Stimulated activated CD8-positive, alpha-beta memory T cell treated with anti-CD3 and anti-CD28 coated beads, Interleukin-7, amount 100 ng/mL, for 4 hours (primary cell): ENCODE results near the gene MYBPC2.
A peak's percentile ranks its signal among the peaks of the same experiment; 100 is the strongest.

Source experiments
- DNase-seq, 2 donors: peaks; one replicate each; pipeline ENCODE4 v3.0.0-alpha.2; 2020; ENCODE audit warnings: low read depth in 2 of 2

Gene MYBPC2

DNA sequence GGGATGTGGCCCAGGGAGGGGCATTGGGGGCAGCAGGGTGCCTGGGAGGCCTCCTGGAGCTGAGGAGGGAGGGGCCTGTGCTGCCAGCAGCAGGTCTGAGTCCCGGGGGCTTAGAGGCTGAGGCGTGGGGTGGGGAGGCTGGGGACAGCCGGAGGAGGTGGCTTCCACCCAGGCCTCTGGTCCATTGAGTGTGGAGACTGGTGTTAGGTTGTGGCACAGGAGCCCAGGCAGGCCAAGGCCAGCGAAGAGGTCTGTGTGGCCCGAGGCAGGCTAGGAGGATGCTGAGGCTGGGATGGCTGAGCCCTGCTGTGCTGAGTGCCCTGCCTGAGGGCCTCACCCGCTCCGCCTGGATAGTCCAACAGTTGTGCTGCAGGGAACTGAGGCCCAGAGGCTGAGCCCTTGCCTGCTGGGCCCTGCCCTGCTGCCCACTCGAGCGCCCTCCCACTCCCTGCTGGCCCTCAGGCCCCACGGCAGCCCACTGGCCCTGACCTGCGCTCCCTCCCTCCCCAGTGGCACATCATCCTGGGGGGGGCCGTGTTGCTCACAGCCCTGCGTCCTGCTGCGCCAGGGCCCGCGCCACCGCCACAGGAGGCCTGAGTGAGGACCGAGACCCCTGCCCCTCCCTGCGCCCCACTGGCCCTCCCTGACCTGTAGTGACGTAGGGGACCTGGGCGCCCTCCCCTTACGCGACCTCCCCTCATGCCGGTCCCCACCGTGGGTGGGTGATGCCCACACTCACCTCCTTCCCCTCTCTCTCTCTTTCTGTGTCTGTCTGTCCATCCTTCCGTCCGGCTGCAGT is 48.9 kb downstream of the MYBPC2 start:
- no peak for DNase-seq

GRCh38 chr19:50482271-50482855 is 49.7 kb downstream of the MYBPC2 start:
- DNase-seq, result no peak

DNA sequence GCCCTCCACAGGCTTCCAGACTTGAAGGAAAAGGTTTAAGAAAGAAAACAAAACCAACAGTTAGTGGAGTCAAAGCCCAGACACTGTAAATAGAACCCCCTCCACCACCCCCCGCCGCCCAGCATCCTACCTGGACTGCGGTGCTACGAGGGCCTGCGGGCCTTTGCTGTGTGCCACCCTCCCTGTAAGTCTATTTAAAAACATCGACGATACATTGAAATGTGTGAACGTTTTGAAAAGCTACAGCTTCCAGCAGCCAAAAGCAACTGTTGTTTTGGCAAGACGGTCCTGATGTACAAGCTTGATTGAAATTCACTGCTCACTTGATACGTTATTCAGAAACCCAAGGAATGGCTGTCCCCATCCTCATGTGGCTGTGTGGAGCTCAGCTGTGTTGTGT is 50.2 kb downstream of the MYBPC2 start:
- no peak for DNase-seq

- DNase-seq, result no peak
These were observed 52.7 kb downstream of the MYBPC2 start for GRCh38 chr19:50485284-50485955.

DNA sequence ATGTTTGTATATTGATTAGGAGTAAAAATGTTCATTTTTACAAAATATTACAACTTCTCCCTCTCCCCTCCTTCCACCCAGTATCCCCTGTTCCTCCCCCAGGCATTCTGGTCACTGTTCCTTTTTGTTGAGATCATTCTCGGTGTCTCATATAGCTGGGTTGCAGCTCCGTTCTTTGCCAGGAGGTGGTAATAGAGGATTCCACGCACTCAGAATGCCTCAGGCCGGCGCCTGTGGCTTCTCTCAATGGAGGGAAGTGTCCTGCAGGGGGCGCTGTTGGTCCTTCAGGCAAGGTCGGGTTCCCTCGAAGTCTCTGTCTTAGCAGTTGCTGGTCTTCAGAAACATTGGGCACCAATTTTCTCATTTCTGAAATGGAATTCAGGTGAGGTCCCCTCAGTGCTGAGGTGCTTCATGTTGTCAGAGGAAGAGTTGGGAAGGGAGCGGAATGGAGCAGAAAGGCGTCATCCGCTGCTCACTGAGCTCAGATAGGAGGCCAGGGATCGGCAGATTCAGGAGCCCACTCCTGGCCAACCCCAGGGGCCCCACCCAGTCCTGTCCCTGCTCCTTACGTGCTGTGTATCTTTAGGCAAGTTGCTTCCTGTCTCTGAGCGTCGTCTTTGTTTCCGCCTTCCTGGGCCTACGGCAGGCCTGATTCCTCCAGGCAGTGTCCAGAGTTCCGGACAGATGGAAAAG is 54.3 kb downstream of the MYBPC2 start:
- peak in 1 of 2 donors; percentile 14 for DNase-seq

DNA sequence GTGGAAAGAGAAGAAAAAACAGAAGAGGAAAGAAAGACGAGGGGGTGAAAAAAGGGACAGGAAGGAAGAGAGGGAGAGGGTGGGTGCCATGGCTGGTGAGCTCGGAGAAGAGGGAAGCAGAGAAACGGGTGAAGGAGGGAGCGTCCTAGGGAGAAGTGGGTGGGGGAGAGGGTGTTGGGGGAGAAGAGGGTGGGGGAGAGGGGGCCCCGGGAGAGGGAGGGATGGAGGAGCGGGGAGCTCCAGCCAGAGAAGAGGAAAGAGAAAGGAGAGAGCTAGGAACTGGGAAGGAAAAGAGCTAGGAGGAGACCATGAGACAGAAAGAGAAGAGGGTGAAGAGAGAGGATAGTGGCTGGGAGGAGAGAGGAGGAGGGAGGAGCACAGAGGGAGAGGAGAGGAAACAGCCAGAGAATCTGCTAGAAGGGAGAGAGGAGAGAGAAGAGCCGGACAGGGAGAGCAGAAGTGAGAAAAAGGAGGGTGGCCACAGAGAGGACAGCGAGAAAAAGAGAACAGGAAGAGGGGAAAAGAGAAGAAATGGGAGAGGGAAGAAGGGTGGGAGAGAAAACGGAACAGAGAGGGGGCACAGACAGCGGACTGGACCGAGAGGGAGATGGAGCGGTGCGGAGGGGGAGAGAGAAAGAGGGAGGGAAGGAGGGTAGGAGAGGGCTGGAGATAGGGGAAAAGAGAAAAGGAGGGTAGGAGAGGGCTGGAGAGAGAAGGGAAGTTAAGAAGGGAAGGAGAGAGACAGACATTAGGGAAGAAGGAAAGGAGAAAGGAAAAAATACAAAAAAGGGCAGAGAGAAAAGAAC is 55.9 kb downstream of the MYBPC2 start:
- no peak for DNase-seq

GRCh38 chr19:50489461-50490011 is 56.8 kb downstream of the MYBPC2 start:
- DNase-seq, result no peak

GRCh38 chr19:50490411-50490811 is 57.7 kb downstream of the MYBPC2 start:
- DNase-seq, result no peak

- DNase-seq, result no peak
These were observed 58.3 kb downstream of the MYBPC2 start for GRCh38 chr19:50490991-50491472.

- no peak for DNase-seq
These were observed 59.8 kb downstream of the MYBPC2 start for GRCh38 chr19:50492303-50493052.

GRCh38 chr19:50493171-50493570 is 60.5 kb downstream of the MYBPC2 start:
- no peak for DNase-seq

GRCh38 chr19:50494186-50495019 is 61.7 kb downstream of the MYBPC2 start:
- DNase-seq, result no peak

DNA sequence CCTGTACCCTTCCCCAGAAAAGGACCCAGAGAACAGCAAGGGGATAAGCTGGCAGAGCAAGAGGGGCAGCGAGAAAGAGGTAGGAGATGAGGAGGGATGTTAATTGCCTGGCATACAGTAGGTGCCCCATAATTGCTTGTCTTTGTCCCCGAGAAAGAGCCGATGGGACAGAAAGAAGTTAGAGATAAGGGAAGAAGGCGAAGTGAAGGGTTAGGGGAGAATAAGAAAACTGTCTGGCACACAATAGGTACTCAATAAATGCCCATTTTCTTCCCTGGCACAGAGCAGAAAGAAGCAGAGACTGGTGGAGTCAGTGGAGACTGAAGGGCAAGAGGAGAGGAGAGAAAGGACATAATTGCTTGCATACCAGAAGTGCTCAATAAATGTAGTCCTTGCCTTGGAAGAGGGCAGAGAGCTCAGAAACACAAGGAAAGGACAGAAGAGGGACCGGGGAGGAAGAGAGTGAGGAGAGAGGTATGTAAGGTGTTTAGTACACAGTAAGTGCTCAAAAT is 62.4 kb downstream of the MYBPC2 start:
- no peak for DNase-seq

DNA sequence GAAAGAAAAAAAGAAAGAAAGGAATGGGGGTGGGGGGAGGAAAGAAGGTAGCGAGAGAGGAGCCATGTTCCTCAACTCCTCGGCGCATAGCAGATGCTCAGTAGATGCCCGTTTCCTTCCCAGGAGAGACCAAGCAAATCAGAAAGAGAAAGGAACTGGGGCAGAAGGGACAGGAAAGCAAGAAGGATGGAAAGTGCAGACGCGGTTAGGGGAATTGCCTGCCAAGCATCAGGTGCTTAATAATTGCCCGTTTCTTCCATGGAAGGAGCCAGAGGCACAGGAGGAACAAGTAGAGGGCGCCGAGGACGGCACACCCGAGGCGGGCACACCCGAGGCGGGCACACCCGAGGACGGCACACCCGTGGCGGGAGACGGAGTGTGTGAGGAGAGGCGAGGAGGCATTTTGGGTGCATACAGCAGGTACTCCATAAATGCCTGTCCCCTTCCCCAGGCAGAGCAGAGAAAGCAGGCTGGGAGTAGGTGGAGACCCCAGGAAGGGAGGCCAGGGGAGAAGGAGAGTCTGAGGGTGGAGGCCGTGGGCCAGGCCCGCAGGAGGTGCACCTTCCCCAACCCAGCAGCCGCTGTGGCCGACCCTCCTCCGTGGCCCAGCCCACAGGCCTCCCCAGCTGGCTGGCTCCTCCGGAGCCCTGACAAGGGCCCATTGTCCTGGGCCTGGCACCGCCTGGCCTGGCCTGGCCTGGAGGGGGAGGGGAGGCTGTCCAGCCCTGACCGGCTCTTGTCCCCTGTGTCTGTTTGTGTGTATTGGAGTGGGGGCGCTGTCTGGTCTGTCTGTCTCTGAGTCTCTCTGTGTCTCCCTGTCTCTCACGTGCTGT is 63.7 kb downstream of the MYBPC2 start:
- no peak for DNase-seq

- no peak for DNase-seq
These were observed 64.3 kb downstream of the MYBPC2 start for GRCh38 chr19:50497022-50497405.

DNA sequence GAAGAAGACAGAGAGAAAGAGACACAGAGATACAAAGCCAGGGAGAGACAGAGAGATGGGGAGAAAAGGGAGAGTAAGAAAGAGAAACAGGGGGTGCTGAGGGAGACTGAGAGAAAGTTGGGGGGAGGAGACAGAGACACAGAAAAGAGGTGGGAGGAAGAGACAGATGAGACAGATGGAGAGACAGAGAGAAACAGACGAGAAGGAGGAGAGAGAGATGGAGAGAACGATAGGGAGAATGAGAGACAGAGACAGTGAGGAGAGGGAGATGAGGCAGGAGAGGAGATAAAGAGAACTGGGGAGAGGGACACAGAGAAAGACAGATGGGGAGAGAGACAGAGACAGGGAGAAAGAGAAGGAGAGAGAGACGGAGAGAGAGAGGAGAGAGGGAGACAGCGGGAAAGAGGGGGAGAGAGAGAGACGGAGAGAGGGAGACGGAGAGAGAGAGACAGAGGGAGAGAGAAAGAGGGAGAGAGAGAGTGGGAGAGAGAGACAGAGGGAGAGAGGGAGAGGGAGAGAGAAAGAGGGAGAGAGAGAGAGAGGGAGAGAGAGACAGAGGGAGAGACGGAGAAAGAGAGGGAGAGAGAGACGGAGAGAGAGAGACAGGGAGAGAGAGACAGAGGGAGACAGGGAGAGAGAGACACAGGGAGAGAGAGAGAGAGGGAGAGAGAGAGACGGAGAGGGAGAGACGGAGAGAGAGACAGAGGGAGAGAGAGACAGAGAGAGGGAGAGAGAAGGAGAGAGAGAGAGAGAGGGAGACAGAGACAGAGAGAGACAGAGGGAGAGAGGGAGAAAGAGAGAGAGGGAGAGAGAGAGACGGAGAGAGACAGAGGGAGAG is 65.7 kb downstream of the MYBPC2 start:
- no peak for DNase-seq

- no peak for DNase-seq
These were observed 67.5 kb downstream of the MYBPC2 start for GRCh38 chr19:50500060-50500752.
